Transverse colon (tissue), 4 donors: Measurements from ENCODE around the gene HMHB1. TPM values are rescaled to one million over a fixed set of nuclear protein-coding genes. Genes with fewer than 3 reads are reported as not detected.

Experiments used
- DNase-seq: peaks from one replicate; pipeline ENCODE4 v3.0.0-alpha.2; 2019
- H3K27ac ChIP-seq, 4 donors: fragments of 200-600 bp; sonication (generic); 2 replicates each; pipeline ENCODE4 v1.5.1; 2016 to 2018; ENCODE audit warnings: inconsistent platforms in 4 of 4
- H3K27me3 ChIP-seq: fragments of 200-600 bp; sonication (generic); 2 replicates; pipeline ENCODE4 v1.5.1; 2017; ENCODE audit warnings: inconsistent platforms
- H3K36me3 ChIP-seq, 4 donors: fragments of 200-600 bp; sonication (generic); 2 replicates each; pipeline ENCODE4 v1.5.1; 2017 to 2019; ENCODE audit warnings: inconsistent platforms in 4 of 4
- H3K4me1 ChIP-seq, 4 donors: fragments of 200-600 bp; sonication (generic); 2 replicates each; pipeline ENCODE4 v1.5.1; 2017 to 2020; ENCODE audit warnings: inconsistent platforms in 4 of 4
- H3K4me3 ChIP-seq, 4 donors: fragments of 200-600 bp; sonication (generic); 1 replicate in 1 of 4; 2 replicates in 3 of 4; pipeline versions ENCODE4 v1.5.1 to v1.6.1; 2017 to 2019; ENCODE audit warnings: inconsistent platforms in 4 of 4
- H3K9me3 ChIP-seq, 2 donors: fragments of 200-600 bp; sonication (generic); 2 replicates each; pipeline ENCODE4 v1.5.1; 2017 to 2019; ENCODE audit warnings: inconsistent platforms in 2 of 2
- EP300 ChIP-seq: sonication (generic); formaldehyde crosslinking; IDR thresholded peaks from one replicate; pipeline ENCODE4 v1.6.1; 2017; ENCODE audit warnings: antibody characterized with exemption, low read depth
- POLR2A ChIP-seq: fragments of 450-650 bp; IDR thresholded peaks from one replicate; pipeline ENCODE4 v1.6.1; 2016; ENCODE audit warnings: antibody characterized with exemption, mild to moderate bottlenecking, moderate library complexity
- POLR2AphosphoS5 ChIP-seq, 3 donors: sonication (generic); formaldehyde crosslinking; IDR thresholded peaks; one replicate each; pipeline ENCODE4 v1.6.1; 2016; ENCODE audit warnings: antibody characterized with exemption in 3 of 3
- WGBS, 2 donors: methylation state at CpG; one replicate each; pipeline ENCODE4 v1.1.5; 2018; ENCODE audit warnings: low coverage in 1 of 2; 5-methylcytosine and 5-hydroxymethylcytosine counted together
- in situ Hi-C, 4 donors: fragments of 200-750 bp; cut with MboI; loops; one replicate each; pipeline versions ENCODE4 v1.15.0 to v1.15.1; 2017; ENCODE audit warnings: low sequenced_read_pairs in 3 of 4, low pct_ligation_motif_present in 1 of 4, low pct_unique_long_range_greater_than_20kb in 1 of 4
- intact Hi-C: fragments of 100-400 bp; cut with DNase I; formaldehyde crosslinking; loops from one replicate; pipeline ENCODE4 v1.15.1; 2023; ENCODE audit warnings: low total_unique reads
- total RNA-seq, 4 donors: library from RNA; depleted of rRNA; stranded (reverse); fragments of >200 nt; gene quantifications; one replicate each; pipeline ENCODE4 v1.1.0, GENCODE V29; 2016
- TF ChIP-seq, protein P1 (sequence below), 5 experiments: fragments of 200-600 bp in 3 of 5; fragments of 450-650 bp in 2 of 5; sonication (generic) in 3 of 5; IDR thresholded peaks; 1 replicate in 2 of 5; 2 replicates in 3 of 5; pipeline ENCODE4 v1.5.1; 2016 to 2017; ENCODE audit warnings: antibody characterized with exemption in 5 of 5, inconsistent platforms in 3 of 5, mild to moderate bottlenecking in 2 of 5, moderate library complexity in 1 of 5

Gene HMHB1
- total RNA-seq, 4 donors from 2014 or later, result not detected

DNA sequence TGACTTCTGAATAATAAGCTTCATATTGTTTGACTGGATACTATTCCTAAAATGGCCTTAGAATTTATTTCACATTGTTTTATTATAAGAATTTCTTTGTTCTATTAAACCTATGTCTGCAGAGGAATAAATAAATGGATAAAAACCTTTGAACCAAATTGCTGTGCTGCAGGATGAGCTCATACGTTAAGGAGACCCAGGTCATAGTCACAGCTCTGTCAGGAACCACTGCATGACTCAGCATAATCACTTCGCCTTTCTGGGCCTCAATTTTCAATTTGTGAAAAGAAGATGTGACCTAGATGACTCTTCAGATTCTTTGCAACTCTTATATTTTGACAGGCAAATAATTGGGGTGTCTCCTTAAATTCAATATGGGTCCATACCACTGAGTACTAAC, 36.7 kb upstream of the HMHB1 start:
- H3K4me1 ChIP-seq, result no peaks in the 10 kb centered on the region
- H3K4me3 ChIP-seq, result no peak overlapping the region
- no peak overlapping the region for H3K27ac ChIP-seq
- H3K27me3 ChIP-seq, result no peaks in the 10 kb centered on the region
- H3K9me3 ChIP-seq, result no peaks in the 10 kb centered on the region
- 60 to 75% methylated on average over 2 of the region's 2 CpGs for WGBS, 2 donors
- TF ChIP-seq EP300 (no peak), POLR2AphosphoS5 (IDR thresholded peaks at IDR 0.05) (no peak), POLR2A (no peak)
- TF ChIP-seq, protein P1, sequence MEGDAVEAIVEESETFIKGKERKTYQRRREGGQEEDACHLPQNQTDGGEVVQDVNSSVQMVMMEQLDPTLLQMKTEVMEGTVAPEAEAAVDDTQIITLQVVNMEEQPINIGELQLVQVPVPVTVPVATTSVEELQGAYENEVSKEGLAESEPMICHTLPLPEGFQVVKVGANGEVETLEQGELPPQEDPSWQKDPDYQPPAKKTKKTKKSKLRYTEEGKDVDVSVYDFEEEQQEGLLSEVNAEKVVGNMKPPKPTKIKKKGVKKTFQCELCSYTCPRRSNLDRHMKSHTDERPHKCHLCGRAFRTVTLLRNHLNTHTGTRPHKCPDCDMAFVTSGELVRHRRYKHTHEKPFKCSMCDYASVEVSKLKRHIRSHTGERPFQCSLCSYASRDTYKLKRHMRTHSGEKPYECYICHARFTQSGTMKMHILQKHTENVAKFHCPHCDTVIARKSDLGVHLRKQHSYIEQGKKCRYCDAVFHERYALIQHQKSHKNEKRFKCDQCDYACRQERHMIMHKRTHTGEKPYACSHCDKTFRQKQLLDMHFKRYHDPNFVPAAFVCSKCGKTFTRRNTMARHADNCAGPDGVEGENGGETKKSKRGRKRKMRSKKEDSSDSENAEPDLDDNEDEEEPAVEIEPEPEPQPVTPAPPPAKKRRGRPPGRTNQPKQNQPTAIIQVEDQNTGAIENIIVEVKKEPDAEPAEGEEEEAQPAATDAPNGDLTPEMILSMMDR (IDR thresholded peaks at IDR 0.05), result no peak
- no peak for DNase-seq
- intact Hi-C loops, result no loop called here
- in situ Hi-C loops, result no loop called here
- H3K36me3 ChIP-seq, result no peaks in the 10 kb centered on the region

DNA sequence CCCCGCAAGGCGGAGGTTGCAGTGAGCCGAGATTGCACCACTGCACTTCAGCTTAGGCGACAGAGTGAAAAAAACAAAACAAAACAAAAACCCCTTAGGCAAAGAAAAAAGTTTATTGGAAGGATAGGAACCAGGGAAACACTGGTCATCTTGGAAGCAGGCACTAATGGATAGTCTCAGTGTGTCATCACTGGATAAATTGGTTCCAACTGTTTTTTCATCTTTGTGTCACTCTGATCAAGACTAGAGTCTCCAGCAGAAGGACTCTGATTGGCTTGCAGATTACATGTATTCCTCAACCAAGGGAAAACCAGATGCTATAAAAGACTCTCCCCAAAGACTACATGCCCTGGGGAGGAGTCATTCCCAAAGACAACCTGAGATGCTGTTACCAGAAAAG, 35.0 kb upstream of the HMHB1 start:
- no peaks in the 10 kb centered on the region for H3K36me3 ChIP-seq
- H3K27me3 ChIP-seq, result no peaks in the 10 kb centered on the region
- no peak overlapping the region for H3K4me3 ChIP-seq
- no peaks in the 10 kb centered on the region for H3K9me3 ChIP-seq
- WGBS, 2 donors, result 81 to 87% methylated on average over 4 of the region's 4 CpGs
- no peaks in the 10 kb centered on the region for H3K4me1 ChIP-seq
- in situ Hi-C loops, result no loop called here
- no peak overlapping the region for H3K27ac ChIP-seq
- TF ChIP-seq EP300, result no peak
- no peak for TF ChIP-seq POLR2A
- TF ChIP-seq, protein P1 (IDR thresholded peaks at IDR 0.05), result no peak
- no peak for TF ChIP-seq POLR2AphosphoS5 (IDR thresholded peaks at IDR 0.05)
- DNase-seq, result no peak
- intact Hi-C loops, result no loop called here

GRCh38 chr5:143779506-143779905, 32.5 kb upstream of the HMHB1 start:
- Histone ChIP-seq H3K4me3 (no peak overlapping the region), H3K9me3 (no peaks in the 10 kb centered on the region), H3K27ac (no peak overlapping the region), H3K27me3 (no peaks in the 10 kb centered on the region), H3K36me3 (no peaks in the 10 kb centered on the region), H3K4me1 (no peaks in the 10 kb centered on the region)
- in situ Hi-C loops (no loop called here), intact Hi-C loops (no loop called here)
- WGBS, 2 donors, result 89 to 96% methylated on average over 2 of the region's 2 CpGs
- no peak for DNase-seq
- no peak for TF ChIP-seq EP300
- TF ChIP-seq, protein P1 (IDR thresholded peaks at IDR 0.05), result no peak
- no peak for TF ChIP-seq POLR2AphosphoS5 (IDR thresholded peaks at IDR 0.05)
- no peak for TF ChIP-seq POLR2A

DNA sequence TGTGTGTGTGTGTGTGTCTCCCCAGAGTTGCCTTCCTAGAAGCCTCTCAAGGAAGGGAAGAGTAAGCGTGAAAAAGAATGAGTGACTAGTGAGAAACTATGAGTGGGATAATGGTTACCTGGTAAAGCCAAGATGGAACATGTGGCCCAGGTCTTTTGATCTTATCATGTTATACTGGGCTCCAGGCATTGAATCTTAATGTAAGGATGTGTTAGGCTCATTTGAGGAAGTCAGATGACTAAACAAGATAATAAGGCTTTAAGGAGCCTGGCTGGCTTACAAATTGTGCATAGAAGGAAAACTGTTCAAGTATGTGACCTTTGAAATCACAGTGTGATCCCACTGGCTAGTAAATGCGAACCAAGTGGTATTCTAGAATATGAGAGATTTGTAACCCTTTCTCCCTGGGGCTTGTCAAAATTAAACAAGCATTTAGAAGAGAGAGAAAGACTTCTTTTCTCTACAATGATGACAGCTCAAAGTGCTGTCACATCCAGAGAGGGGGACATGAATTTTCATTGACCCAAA, 29.9 kb upstream of the HMHB1 start:
- H3K9me3 ChIP-seq, result no peaks in the 10 kb centered on the region
- no peak overlapping the region for H3K27ac ChIP-seq
- 63 to 65% methylated on average over 2 of the region's 2 CpGs for WGBS, 2 donors
- H3K4me1 ChIP-seq, result no peaks in the 10 kb centered on the region
- DNase-seq, result no peak
- no peaks in the 10 kb centered on the region for H3K36me3 ChIP-seq
- in situ Hi-C loops, result no loop called here
- no peak overlapping the region for H3K4me3 ChIP-seq
- intact Hi-C loops, result no loop called here
- TF ChIP-seq, protein P1 (IDR thresholded peaks at IDR 0.05), result no peak
- TF ChIP-seq POLR2A (no peak), EP300 (no peak), POLR2AphosphoS5 (IDR thresholded peaks at IDR 0.05) (no peak)
- no peaks in the 10 kb centered on the region for H3K27me3 ChIP-seq
